H9 (cell line): ENCODE measurements around the gene HAUS8. TPM values are rescaled to one million over a fixed set of nuclear protein-coding genes. Genes with fewer than 3 reads are reported as not detected.
A peak's percentile ranks its signal among the peaks of the same experiment; 100 is the strongest.

Source experiments
- DNase-seq: peaks from one replicate; pipeline ENCODE4 v3.0.0-alpha.2; 2017
- H2AFZ ChIP-seq: one replicate; pipeline ENCODE4 v1.6.1; 2013; ENCODE audit warnings: mild to moderate bottlenecking, low read length, control low read depth, moderate library complexity
- H2AK5ac ChIP-seq: 2 replicates; pipeline ENCODE4 v1.6.1; 2013; ENCODE audit warnings: low read length, control low read depth, mixed read lengths; ENCODE audit not compliant: insufficient read length
- H2BK120ac ChIP-seq: one replicate; pipeline ENCODE4 v1.6.1; 2013; ENCODE audit warnings: low read depth, mild to moderate bottlenecking, low read length, control low read depth, inconsistent platforms; ENCODE audit not compliant: poor library complexity, severe bottlenecking
- H2BK12ac ChIP-seq: 2 replicates; pipeline ENCODE4 v1.6.1; 2013; ENCODE audit warnings: low read length, control low read depth, mixed read lengths, low read depth; ENCODE audit not compliant: insufficient read length
- H2BK15ac ChIP-seq: 2 replicates; pipeline ENCODE4 v1.6.1; 2013; ENCODE audit warnings: low read depth, low read length, control low read depth
- H2BK20ac ChIP-seq: one replicate; pipeline ENCODE4 v1.6.1; 2013; ENCODE audit warnings: low read depth, mild to moderate bottlenecking, low read length, control low read depth, inconsistent platforms; ENCODE audit not compliant: poor library complexity, severe bottlenecking
- H2BK5ac ChIP-seq: 2 replicates; pipeline ENCODE4 v1.6.1; 2013; ENCODE audit warnings: low read length, control low read depth, mixed read lengths; ENCODE audit not compliant: insufficient read length
- H3K14ac ChIP-seq: 2 replicates; pipeline ENCODE4 v1.6.1; 2013; ENCODE audit warnings: low read length, control low read depth; ENCODE audit not compliant: insufficient read depth
- H3K18ac ChIP-seq: 2 replicates; pipeline ENCODE4 v1.6.1; 2013; ENCODE audit warnings: low read depth, mild to moderate bottlenecking, mixed read lengths, low read length, control low read depth; ENCODE audit not compliant: insufficient read length
- H3K23ac ChIP-seq: 2 replicates; pipeline ENCODE4 v1.6.1; 2013; ENCODE audit warnings: low read length, control low read depth, mixed read lengths, low read depth; ENCODE audit not compliant: insufficient read length
- H3K23me2 ChIP-seq: 2 replicates; pipeline ENCODE4 v1.6.1; 2013; ENCODE audit warnings: low read depth, mild to moderate bottlenecking, mixed read lengths, low read length, control low read depth; ENCODE audit not compliant: insufficient read length, poor library complexity, severe bottlenecking
- H3K27ac ChIP-seq: 2 replicates; pipeline ENCODE4 v1.5.1; 2013; ENCODE audit warnings: low read length, control low read depth, mixed read lengths, low read depth; ENCODE audit not compliant: insufficient read length
- H3K27me3 ChIP-seq: 2 replicates; pipeline ENCODE4 v1.6.1; 2013; ENCODE audit warnings: low read length, control low read depth, inconsistent platforms; ENCODE audit not compliant: insufficient read depth
- H3K4ac ChIP-seq: 2 replicates; pipeline ENCODE4 v1.6.1; 2013; ENCODE audit warnings: low read depth, mild to moderate bottlenecking, control low read depth, inconsistent platforms, low read length, moderate library complexity
- H3K4me1 ChIP-seq: 2 replicates; pipeline ENCODE4 v1.6.1; 2013; ENCODE audit warnings: low read length, control low read depth, inconsistent platforms; ENCODE audit not compliant: insufficient read depth
- H3K4me2 ChIP-seq: 2 replicates; pipeline ENCODE4 v1.6.1; 2013; ENCODE audit warnings: low read length, control low read depth, mixed read lengths; ENCODE audit not compliant: insufficient read length, insufficient read depth
- H3K56ac ChIP-seq: 2 replicates; pipeline ENCODE4 v1.6.1; 2013; ENCODE audit warnings: low read depth, mild to moderate bottlenecking, mixed read lengths, low read length, control low read depth; ENCODE audit not compliant: insufficient read length
- H3K79me1 ChIP-seq: 2 replicates; pipeline ENCODE4 v1.6.1; 2013; ENCODE audit warnings: low read depth, mild to moderate bottlenecking, moderate library complexity, low read length, control low read depth, inconsistent platforms; ENCODE audit not compliant: insufficient read depth, poor library complexity, severe bottlenecking
- H3K79me2 ChIP-seq: 2 replicates; pipeline ENCODE4 v1.6.1; 2013; ENCODE audit warnings: low read length, control low read depth, inconsistent platforms; ENCODE audit not compliant: insufficient read depth
- H3K9ac ChIP-seq: 2 replicates; pipeline ENCODE4 v1.6.1; 2013; ENCODE audit warnings: low read length, control low read depth, mixed read lengths; ENCODE audit not compliant: insufficient read length; ENCODE audit errors: extremely low read depth
- H3K9me3 ChIP-seq: one replicate; pipeline ENCODE4 v1.6.1; 2013; ENCODE audit warnings: low read depth, low read length, inconsistent platforms; ENCODE audit not compliant: control insufficient read depth
- H3T11ph ChIP-seq: one replicate; pipeline ENCODE4 v1.6.1; 2013; ENCODE audit warnings: mild to moderate bottlenecking, low read length, control low read depth, inconsistent platforms
- H4K20me1 ChIP-seq: one replicate; pipeline ENCODE4 v1.6.1; 2013; ENCODE audit not compliant: control insufficient read depth, insufficient read length, insufficient read depth
- H4K5ac ChIP-seq: 2 replicates; pipeline ENCODE4 v1.6.1; 2013; ENCODE audit warnings: low read depth, mild to moderate bottlenecking, mixed read lengths, low read length, control low read depth; ENCODE audit not compliant: insufficient read length
- H4K8ac ChIP-seq: replicated peaks from 2 replicates; pipeline ENCODE4 v1.6.1; 2013; ENCODE audit warnings: low read length, control low read depth, mixed read lengths, low read depth; ENCODE audit not compliant: insufficient read length
- H4K91ac ChIP-seq: 2 replicates; pipeline ENCODE4 v1.6.1; 2013; ENCODE audit warnings: low read depth, mild to moderate bottlenecking, moderate library complexity, mixed read lengths, low read length, control low read depth; ENCODE audit not compliant: insufficient read length
- H3K27ac Mint-ChIP-seq, 3 experiments: 2 replicates in 2 of 3; 3 replicates in 1 of 3; pipeline ENCODE4 v1.8.0; 2020 to 2021; ENCODE audit warnings: mixed read lengths in 3 of 3, mild to moderate bottlenecking in 1 of 3, moderate library complexity in 1 of 3
- H3K27me3 Mint-ChIP-seq: 2 replicates; pipeline ENCODE4 v1.8.0; 2021; ENCODE audit warnings: low read depth, mild to moderate bottlenecking, moderate library complexity, mixed read lengths
- H3K36me3 Mint-ChIP-seq, 3 experiments: 2 replicates in 2 of 3; 3 replicates in 1 of 3; pipeline ENCODE4 v1.8.0; 2020 to 2021; ENCODE audit warnings: low read depth in 3 of 3, mixed read lengths in 3 of 3; ENCODE audit not compliant: insufficient read depth in 1 of 3
- H3K4me1 Mint-ChIP-seq, 2 experiments: 2 replicates each; pipeline ENCODE4 v1.8.0; 2020; ENCODE audit warnings: mixed read lengths in 2 of 2
- H3K4me3 Mint-ChIP-seq, 2 experiments: 2 replicates in 1 of 2; 3 replicates in 1 of 2; pipeline ENCODE4 v1.8.0; 2020 to 2021; ENCODE audit warnings: mild to moderate bottlenecking in 2 of 2, mixed read lengths in 2 of 2, moderate library complexity in 1 of 2
- H3K9me3 Mint-ChIP-seq, 2 experiments: 2 replicates in 1 of 2; 3 replicates in 1 of 2; pipeline ENCODE4 v1.8.0; 2020; ENCODE audit warnings: mild to moderate bottlenecking in 2 of 2, mixed read lengths in 2 of 2, moderate library complexity in 1 of 2
- WGBS: extraction: QIAGEN DNeasy Blood & Tissue Kit; methylation state at CpG from one replicate; pipeline ENCODE4 v1.1.7; 2013; ENCODE audit warnings: missing lambda C conversion rate, low lambda C conversion rate, mixed read lengths; ENCODE audit not compliant: insufficient read length; ENCODE audit errors: extremely low coverage; 5-methylcytosine and 5-hydroxymethylcytosine counted together
- total RNA-seq: library from RNA; stranded (reverse); gene quantifications from 2 replicates; pipeline ENCODE4 v1.2.1, GENCODE V29; 2021
- TF ChIP-seq, protein P1 (sequence below): fragments of 200-600 bp; sonication (generic); conservative IDR thresholded peaks from 3 replicates; pipeline ENCODE4 v1.8.0; 2021; ENCODE audit warnings: antibody characterized with exemption, mild to moderate bottlenecking

HAUS8 gene
- total RNA-seq, 1 experiment from 2014 or later, result 27.8 TPM

DNA sequence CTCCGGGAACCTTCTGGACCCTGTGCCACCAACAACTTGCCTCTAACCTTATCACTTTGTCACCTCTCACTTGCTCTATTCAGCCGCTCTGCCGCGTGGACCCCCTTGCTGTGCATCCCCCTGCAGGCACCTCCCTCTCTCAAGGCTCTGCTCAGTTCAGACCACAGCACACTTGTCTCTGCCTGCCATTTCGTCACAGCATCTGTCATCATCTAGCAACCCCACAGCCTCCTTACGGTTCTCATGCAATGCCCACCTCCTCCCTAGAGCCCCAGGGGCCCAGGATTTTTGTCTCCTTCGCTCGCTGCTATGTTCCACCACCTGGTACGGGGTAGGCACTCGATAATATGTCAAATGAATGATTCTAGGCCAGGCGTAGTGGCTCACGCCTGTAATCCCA lies 4.8 kb downstream of the HAUS8 start:
- Histone ChIP-seq H3K4me2 (no peak overlapping the region), H2BK5ac (no peak overlapping the region), H2BK12ac (no peak overlapping the region), H3K27ac (no peak overlapping the region), H4K8ac (no peak overlapping the region), H2BK15ac (no peak overlapping the region), H3K79me2 (peaks cover 3% of the 10 kb centered on the region; the same call in 1 of the 2 replicates), H2AK5ac (no peak overlapping the region), H3K23me2 (peaks cover 6% of the 10 kb centered on the region), H3T11ph (no peak overlapping the region), H3K79me1 (peaks cover 3% of the 10 kb centered on the region), H3K56ac (no peak overlapping the region), H2BK120ac (no peak overlapping the region), H4K20me1 (no peaks in the 10 kb centered on the region), H4K5ac (no peak overlapping the region), H3K4me1 (peaks cover 4% of the 10 kb centered on the region; the same call in 1 of the 2 replicates), H2BK20ac (no peak overlapping the region), H4K91ac (no peak overlapping the region), H3K9me3 (no peaks in the 10 kb centered on the region), H2AFZ (no peak overlapping the region), H3K27me3 (no peaks in the 10 kb centered on the region), H3K14ac (no peak overlapping the region; the same call in 1 of the 2 replicates), H3K23ac (no peak overlapping the region), H3K18ac (no peak overlapping the region), H3K4ac (no peak overlapping the region), H3K9ac (no peak overlapping the region)
- DNase-seq, result no peak
- H3K36me3 Mint-ChIP-seq, result peaks cover 31 to 59% (median 50%) of the 10 kb centered on the region in 3 experiments
- TF ChIP-seq, protein P1, sequence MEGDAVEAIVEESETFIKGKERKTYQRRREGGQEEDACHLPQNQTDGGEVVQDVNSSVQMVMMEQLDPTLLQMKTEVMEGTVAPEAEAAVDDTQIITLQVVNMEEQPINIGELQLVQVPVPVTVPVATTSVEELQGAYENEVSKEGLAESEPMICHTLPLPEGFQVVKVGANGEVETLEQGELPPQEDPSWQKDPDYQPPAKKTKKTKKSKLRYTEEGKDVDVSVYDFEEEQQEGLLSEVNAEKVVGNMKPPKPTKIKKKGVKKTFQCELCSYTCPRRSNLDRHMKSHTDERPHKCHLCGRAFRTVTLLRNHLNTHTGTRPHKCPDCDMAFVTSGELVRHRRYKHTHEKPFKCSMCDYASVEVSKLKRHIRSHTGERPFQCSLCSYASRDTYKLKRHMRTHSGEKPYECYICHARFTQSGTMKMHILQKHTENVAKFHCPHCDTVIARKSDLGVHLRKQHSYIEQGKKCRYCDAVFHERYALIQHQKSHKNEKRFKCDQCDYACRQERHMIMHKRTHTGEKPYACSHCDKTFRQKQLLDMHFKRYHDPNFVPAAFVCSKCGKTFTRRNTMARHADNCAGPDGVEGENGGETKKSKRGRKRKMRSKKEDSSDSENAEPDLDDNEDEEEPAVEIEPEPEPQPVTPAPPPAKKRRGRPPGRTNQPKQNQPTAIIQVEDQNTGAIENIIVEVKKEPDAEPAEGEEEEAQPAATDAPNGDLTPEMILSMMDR, result no peak
- no CpG with 5 or more reads among the region's 12 CpGs for WGBS
- H3K4me1 Mint-ChIP-seq, result peaks cover 34 to 37% of the 10 kb centered on the region in 2 experiments
- H3K4me3 Mint-ChIP-seq, result peak overlapping the region in 1 of 2 experiments; percentile 56; a peak in 1 of 5 replicates
- peak overlapping the region; percentile 34 to 90 (median 65); a peak in 4 of 7 replicates for H3K27ac Mint-ChIP-seq
- no peaks in the 10 kb centered on the region for H3K27me3 Mint-ChIP-seq
- no peaks in the 10 kb centered on the region for H3K9me3 Mint-ChIP-seq
